Left cardiac atrium (tissue), 4 donors: ENCODE data around the gene LRBA. TPM values are rescaled to one million over a fixed set of nuclear protein-coding genes. Genes with fewer than 3 reads are reported as not detected.

ENCODE experiments used
- ATAC-seq, 2 donors: fragments of 200-7000 bp; cut with Tn5 transposase; one replicate each; pipeline ENCODE4 v1.9.1; 2020; ENCODE audit warnings: mild to moderate bottlenecking in 2 of 2, moderate library complexity in 2 of 2
- DNase-seq: peaks from one replicate; pipeline ENCODE4 v3.0.0-alpha.2; 2020
- intact Hi-C, 2 donors: fragments of 100-400 bp; cut with DNase I; formaldehyde crosslinking; loops; one replicate each; pipeline versions ENCODE4 v1.14.1 to v1.15.1; 2022 to 2023
- total RNA-seq, 2 donors: library from RNA; stranded (reverse); fragmentation: NEBNext Ultra II Directional; extraction: Animal tissue kit (Norgen Biotek cat#: 25700); gene quantifications; one replicate each; pipeline ENCODE4 v1.2.1, GENCODE V29; 2021
- donor health status: DM: no; HTN: yes; CAD: no.
- donor health status: DM: no; HTN: yes; CAD: no; lungs with severe emphysema.
- donor health status: DM: yes; HTN: yes; CAD: no.
- donor health status: Dilated cardiomyopathy.

LRBA gene
- total RNA-seq, 2 donors from 2014 or later = 20.0 to 25.7 TPM

GRCh38 chr4:150242820-150243458 is 772.1 kb downstream of the LRBA start:
- ATAC-seq (peak in 1 of 2 donors; percentile 45), DNase-seq (no peak)
- intact Hi-C loops = loop anchor here (2.0 to 5.0 kb wide), 2 partner anchors 244 to 246 kb away; no protein-coding TSS in a partner anchor

DNA sequence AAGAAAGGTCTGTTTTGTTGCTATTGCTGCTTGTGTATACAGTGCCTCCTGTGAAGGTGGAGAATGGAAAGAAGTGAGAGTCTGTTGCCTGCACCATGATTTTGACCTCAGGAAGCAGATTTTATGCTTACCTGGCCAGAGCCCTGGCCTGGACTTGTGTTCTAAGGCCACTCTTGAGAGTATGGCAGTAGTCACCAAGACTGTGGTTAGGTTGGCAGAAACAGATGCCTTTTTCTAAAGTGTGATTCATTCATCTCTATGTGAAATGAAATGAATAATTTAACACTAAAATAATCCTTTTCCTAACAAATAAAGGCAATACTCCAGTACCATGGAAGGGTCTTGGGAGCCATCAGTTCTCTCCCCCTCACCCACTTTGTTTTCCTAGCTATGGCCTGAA is 775.1 kb downstream of the LRBA start:
- no peak for DNase-seq
- ATAC-seq = no peak
- intact Hi-C loops = loop anchor here in 1 of 2 donors (5.0 kb wide), 1 partner anchor 243 kb away; no protein-coding TSS in a partner anchor

DNA sequence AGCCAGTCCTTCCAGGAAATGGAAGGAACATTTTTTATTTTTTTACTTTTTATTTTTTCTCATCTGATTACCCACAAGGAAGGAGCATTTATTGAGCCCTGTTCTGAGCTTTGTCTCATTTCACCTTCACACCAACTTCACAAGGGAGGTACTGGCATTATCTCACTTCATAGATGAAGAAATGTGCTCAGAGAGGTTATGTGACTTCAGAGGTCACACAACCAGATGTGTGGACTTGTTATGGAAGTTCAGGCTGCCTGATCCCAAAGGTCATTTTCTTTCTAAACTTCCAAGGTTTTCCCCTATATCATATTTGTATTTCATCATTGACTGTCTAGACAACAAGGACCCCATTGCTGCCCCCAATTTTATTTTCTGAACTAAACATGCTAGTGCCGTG is 776.5 kb downstream of the LRBA start:
- intact Hi-C loops = no loop called here
- no peak for ATAC-seq
- no peak for DNase-seq

DNA sequence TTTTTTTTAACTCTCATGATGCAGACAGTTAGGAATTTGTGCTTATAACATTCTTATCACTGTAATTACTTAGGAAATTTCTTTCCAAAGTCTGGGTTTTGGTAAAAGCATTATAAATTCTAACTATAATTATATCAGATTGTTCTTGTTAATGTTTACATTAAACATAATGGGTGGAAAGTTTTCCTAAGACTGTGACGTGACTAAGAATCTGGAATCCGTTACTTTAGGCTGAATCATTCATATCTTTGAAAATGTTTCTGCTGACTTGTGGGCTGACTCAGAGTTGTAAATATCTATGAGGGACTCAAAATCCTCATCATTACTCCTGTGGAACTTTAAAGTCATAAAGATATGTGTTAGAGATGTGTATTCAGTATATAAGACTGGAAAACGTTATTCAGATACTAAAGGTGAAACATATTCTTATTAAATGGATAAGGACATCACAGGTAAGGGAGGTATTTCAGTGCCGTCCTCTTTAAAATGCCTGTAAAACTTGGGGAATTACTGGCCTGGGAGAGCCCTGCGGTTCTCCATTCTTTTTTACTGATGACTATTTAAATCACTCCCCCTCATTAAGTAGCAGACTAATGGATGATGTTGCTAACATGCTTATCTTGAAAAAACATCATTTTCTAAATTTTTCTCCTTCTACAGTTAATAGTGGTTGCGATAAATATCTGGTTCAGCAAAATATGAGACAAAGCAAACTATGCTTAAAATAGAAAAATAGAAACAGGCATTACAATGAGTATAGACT is 777.8 kb downstream of the LRBA start:
- DNase-seq (no peak), ATAC-seq (peak in 1 of 2 donors; percentile 91)
- intact Hi-C loops = no loop called here

DNA sequence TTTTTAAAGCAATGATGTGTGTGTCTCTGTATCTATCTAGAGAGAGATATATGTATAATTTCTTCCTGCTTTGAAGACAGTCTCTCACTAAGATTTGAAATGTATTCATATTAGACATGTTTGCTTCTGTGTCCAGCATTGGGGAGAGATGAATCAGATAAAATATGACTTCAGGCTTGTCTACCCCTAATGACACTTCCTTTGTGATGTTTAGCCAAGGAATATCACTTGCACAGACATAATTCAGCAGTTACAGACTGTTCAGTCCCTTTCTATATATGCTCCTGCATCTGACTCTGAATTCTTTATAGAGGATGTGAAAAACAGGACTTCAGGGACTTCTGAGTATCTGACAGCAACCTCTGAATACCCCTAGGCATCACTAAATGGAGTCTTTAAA is 778.5 kb downstream of the LRBA start:
- no peak for DNase-seq
- no peak for ATAC-seq
- intact Hi-C loops = no loop called here

DNA sequence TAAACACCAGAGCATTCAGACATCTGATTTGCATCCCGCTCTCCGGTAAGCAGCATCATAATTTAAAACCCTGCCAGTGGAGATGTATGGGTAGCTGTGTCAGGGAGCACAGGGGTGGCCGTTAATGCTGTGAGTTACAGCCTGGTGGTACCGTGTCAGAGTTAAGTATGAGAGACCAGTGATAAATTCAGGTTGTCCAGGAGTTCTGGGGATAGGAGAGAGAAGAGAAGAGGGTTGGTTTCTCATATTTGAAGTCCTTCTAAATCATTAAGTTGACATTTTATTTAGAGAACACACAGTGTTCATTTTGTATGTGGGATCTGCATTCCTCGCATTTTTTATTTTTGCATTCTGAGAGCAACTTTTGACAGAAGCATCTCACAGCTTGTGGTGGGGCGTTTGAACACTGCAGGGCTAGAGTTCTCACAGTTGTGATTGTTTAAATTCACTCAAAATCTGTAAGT is 779.2 kb downstream of the LRBA start:
- intact Hi-C loops = no loop called here
- no peak for DNase-seq
- ATAC-seq = no peak

DNA sequence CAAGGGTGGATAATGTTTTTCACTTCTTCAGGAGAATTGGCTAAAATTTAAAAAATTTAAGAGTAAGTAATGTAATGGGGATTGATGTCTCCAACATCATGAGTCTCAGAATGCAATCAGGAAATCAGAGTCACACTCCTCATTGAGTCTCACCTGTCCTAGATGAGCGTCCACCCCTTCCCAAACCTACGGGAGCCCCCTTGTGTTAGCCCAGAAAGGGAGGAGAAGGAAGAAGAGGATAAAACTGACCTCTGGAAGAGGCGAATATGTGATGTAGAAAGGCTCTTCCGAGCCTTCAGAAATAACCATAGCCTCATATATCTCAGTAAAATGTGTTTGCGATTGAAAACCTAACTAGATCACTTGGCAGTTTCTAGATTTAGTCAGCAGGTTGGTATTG is 779.8 kb downstream of the LRBA start:
- no peak for ATAC-seq

DNA sequence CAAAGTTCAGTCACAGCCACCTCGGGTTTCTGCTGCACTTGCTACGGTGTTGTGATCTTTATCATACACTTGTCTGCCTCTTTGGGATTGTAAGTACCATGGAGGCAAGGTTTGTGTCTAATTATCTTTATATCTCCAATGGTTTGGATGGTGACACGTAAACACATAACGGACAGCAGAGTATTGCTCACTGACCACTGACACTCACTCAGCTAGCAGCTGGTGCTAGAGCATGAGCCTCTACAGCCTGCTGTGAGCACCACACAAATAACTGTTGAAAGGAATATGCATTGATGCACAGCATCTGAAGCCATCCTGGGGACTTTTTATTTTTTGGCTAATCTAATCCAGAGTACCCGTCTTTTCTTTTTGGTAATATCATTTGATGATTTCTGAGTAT is 780.8 kb downstream of the LRBA start:
- intact Hi-C loops = no loop called here
- ATAC-seq (no peak), DNase-seq (no peak)

More for the DNA sequence above, 779.8 kb downstream of the LRBA start:
- intact Hi-C loops = no loop called here
- no peak for DNase-seq

- DNase-seq (no peak), ATAC-seq (peak; percentile 31 to 43)
- intact Hi-C loops = no loop called here
Observed at GRCh38 chr4:150232029-150232428, 783.1 kb downstream of the LRBA start.

DNA sequence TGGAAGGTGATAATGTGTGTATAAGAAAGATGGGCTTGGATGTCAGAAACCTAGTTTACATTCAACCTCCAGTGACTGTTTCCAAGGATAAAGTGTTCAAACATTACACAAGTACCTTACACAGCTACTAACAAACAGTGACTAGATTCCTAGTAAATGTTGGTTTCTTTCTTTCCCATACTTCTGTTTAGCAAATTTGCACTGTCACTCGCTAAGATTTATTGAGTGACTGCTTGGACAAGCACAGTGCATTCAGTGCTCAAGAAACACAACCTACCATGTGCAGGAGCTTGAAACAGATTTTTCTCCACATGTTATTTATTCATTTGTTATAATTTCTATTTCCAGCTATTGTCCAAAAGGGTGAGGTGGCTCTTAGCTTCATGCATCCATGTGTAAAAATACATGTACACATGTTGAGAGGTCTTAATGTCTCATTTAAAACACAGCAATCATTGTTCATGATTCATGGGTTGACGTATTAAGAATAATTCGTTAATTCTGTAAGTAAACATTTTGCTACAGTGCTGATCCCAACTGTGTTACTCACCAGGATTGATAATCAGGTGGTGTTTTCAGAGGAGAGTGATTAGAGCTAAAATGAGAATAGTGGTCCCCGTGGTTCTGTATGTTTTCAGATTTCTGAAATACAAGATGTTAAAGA is 783.8 kb downstream of the LRBA start:
- ATAC-seq (no peak), DNase-seq (no peak)
- intact Hi-C loops = no loop called here

DNA sequence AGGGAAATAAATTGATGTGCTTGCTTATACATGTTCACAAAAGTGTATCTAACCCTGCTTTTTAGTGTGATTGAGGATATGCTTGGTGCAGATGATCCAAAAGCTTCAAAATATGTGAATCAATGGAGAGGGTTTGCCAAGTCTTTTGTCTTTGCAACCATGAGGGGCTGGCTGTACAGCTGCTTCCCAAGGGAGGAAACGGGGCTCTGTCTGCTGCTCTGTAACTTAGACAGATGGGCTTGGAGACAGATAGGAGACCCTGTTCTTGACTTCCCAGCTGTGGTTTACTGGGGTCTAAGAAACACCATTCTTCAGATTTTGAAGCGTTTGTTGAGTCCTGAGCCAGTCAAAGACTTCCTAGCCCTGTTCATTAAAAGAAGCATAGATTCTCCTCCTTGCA is 784.5 kb downstream of the LRBA start:
- intact Hi-C loops = no loop called here
- DNase-seq = no peak
- ATAC-seq = no peak

DNA sequence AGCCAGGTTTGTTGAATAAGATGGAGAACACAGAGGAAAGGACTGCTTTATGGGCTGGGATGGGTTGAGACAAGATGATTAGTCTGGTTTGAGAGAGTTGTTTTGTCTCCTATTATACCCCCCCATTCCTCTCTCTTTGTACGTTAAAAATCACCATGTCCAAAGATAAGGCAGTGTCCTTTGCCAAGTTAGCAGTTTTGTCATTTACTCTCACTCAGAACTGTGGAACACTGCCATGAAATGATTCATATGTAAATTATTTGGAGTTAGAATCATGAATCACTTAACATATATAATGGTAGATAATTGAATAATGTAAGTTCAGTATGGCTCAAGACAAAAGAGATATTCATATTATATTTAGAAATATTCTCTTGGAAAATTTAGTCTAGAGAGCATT is 785.6 kb downstream of the LRBA start:
- ATAC-seq = peak in 1 of 2 donors; percentile 57
- intact Hi-C loops = no loop called here
- no peak for DNase-seq

DNA sequence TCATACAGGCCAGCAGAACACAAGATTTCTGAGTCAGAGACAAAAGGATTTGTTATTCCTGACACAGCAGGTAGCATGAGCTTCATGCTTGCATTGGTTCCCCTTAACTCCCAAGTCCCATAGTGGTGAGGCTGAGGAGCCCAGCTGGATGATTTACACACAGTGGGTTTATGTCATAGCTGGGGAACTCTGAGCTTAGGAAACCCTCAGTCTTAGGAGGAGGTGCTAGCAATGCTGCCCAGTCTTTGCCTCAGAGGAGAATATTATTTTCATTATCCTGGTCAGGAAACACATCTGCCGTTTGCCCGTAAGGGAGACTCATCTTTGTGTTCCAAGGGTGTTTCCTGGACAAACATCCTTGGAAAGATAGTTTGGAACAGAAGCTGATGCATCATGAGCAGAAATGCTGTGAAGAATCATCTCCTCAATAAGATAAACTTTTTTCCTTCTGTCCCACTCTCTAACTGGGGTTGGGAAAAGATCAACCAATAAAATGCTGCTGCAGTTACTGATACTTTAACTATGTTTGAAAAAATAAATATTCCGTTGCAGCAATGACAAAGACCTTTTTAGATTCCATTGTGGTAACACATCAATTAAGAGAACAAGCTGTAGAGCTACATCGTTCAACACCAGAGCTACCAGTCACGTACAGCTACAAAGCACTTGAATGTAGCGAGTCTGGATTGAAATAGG is 790.0 kb downstream of the LRBA start:
- intact Hi-C loops = no loop called here
- DNase-seq (no peak), ATAC-seq (no peak)

- DNase-seq = no peak
- intact Hi-C loops = no loop called here
Observed at GRCh38 chr4:150219841-150220240, 795.2 kb downstream of the LRBA start.

DNA sequence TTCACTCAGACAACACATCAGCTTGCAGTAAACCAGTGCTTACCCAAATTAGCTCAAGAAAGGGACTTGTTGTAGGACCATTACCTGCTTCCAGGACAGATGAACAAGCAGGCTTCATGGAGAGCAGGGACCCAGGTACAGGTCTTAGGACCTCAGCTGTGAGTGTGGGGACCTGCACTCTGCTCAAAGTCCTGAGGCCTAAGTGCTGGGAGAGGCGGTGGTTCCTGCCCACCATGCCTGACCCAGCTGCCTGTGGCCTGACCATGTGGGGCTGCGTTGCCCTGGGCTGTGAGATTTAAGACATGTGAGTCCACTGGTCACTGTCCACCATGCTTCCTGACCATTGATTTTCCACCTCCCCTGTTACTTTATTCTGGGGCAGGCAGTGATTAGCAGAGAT is 796.6 kb downstream of the LRBA start:
- ATAC-seq (no peak), DNase-seq (no peak)
- intact Hi-C loops = no loop called here

More at GRCh38 chr4:150219841-150220240, 795.2 kb downstream of the LRBA start:
- no peak for ATAC-seq

DNA sequence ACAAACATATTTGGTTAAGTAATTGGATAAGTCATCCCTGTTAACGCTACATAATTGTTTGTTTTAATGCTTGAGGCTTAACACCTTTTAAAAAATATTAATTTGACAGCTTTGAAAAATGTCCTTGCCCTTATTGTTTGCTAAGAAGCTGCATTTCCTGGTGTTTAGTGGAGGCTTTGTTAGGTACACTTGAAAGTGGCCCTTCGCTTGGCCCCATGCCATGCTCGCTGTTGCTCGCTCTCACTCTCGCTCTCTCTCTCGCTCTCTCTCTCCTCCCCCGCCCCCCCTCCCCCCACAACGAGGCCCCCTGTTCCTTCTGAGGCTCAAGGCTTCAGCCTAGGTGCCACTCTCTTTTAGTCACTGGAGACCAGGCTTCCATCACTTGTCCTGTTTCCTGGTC is 797.3 kb downstream of the LRBA start:
- ATAC-seq (no peak), DNase-seq (no peak)
- intact Hi-C loops = no loop called here

GRCh38 chr4:150217192-150217591 is 797.9 kb downstream of the LRBA start:
- intact Hi-C loops = no loop called here
- DNase-seq (no peak), ATAC-seq (peak; percentile 30 to 68)

DNA sequence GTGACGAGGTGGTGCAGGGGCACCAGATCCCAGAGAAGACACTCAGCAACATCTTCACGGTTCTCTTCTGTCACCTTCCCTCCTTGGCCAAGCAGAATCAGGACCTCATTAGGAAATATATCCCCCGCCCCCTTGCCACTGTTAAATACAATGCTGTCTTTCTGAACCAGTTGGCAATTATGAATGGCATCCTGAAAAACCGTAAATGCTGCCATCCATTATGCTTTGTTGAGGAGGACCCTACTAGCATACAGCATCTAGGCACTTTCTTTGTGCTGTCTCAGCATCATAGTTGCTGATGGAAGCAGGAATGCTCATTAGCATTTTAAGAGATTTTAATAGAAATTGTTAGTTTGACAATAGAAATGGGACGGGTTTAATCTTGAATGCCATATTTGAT is 798.4 kb downstream of the LRBA start:
- ATAC-seq = no peak
- intact Hi-C loops = no loop called here
- DNase-seq = no peak

- DNase-seq (no peak), ATAC-seq (no peak)
- intact Hi-C loops = no loop called here
Observed at GRCh38 chr4:150215601-150216000, 799.5 kb downstream of the LRBA start.
